Activated CD8-positive, alpha-beta memory T cell treated with anti-CD3 and anti-CD28 coated beads, Interleukin-2, amount 50 U/mL, for 4 hours (primary cell): ENCODE measurements around the gene RNPS1.

ENCODE experiments used
- DNase-seq: peaks from one replicate; pipeline ENCODE4 v3.0.0-alpha.2; 2020

The RNPS1 gene

DNA sequence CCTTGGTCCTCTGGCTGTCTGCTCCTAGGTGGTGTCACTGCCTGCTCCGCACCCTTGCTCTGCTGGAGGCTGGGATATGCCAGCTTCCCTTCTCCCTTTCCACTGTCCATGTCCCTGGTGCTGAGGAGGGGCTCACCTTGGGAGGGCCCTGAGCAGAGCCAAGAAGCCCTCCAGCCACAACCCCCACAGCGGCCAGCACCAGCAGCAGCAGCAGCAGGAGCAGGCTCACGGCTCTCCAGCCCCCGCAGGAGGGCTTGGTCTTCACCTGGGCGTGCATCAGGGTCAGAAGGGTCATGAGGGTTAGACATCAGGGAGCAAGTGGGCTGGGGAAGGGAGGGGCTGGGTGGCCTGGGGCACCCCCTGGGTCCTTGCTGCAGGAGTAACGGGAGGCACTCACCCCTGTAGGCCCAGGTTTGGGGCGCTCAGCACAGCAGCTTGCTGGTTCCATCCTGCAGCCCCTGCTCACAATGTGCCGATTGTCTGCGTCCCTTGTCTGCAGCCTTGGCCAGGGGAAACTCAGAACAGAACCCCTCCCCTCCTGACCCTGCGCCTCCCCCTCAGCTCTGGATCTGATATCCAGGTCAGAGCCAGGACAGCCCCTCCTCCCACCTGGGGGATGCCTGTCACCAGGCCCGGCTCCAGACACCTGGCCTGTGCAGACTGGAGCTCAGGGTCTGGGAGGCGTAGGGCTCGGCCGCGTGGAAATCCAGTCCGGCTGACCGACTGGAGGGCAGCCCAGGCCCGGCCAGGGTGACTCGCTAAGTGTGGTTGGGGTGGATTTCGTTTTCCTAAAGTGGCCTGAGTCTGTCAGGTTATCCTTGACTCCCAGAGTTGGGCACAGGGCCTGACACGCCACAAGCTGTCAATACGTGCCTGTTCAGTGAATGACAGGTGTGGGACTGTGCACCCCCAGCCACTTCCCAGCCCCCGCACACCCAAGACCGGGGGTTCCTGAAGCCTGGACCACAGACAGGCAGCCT lies 57.2 kb downstream of the RNPS1 start, which contains the start of gene BRICD5:
BRICD5 (minus strand) TSS at position 478 of the 980 bp plus-strand sequence; CDS start at position 448, 30 bp downstream.
- no peak for DNase-seq

GRCh38 chr16:2210009-2210332 lies 58.0 kb downstream of the RNPS1 start:
- no peak for DNase-seq

GRCh38 chr16:2209258-2210008 lies 58.5 kb downstream of the RNPS1 start:
- DNase-seq: no peak

DNA sequence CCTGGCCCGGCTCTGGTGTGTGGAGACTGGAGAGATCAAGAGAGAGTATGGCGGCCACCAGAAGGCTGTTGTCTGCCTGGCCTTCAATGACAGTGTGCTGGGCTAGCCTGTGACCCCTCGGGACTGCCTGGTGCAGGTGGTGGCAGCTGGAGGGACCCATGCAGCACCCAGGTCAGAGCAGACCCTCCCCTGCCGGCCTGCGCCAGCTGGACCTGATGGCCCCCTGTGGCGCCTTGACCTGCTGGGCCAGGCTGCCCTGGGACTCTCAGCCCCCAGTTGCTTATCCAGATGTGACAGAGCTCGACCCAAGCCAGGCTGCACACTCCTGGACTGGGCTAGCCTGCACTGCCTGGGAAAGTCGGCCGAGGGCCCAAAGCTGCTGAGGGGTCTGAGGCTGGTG lies 59.2 kb downstream of the RNPS1 start:
- no peak for DNase-seq

DNA sequence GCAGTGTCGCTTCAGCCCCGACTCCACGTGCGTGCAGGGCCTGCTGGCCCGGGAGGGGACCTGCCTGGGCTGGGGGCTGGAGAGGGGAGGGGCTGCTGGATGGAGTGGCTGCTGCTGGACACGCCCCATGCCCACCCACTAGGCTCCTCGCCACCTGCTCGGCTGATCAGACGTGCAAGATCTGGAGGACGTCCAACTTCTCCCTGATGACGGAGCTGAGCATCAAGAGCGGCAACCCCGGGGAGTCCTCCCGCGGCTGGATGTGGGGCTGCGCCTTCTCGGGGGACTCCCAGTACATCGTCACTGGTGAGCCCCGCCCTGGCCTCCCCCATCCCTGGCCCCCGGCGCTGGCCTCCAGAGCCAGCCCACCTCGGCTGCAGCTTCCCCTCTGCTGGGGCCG lies 59.6 kb downstream of the RNPS1 start:
- DNase-seq: no peak

GRCh38 chr16:2207872-2208271 lies 60.1 kb downstream of the RNPS1 start:
- DNase-seq: no peak

DNA sequence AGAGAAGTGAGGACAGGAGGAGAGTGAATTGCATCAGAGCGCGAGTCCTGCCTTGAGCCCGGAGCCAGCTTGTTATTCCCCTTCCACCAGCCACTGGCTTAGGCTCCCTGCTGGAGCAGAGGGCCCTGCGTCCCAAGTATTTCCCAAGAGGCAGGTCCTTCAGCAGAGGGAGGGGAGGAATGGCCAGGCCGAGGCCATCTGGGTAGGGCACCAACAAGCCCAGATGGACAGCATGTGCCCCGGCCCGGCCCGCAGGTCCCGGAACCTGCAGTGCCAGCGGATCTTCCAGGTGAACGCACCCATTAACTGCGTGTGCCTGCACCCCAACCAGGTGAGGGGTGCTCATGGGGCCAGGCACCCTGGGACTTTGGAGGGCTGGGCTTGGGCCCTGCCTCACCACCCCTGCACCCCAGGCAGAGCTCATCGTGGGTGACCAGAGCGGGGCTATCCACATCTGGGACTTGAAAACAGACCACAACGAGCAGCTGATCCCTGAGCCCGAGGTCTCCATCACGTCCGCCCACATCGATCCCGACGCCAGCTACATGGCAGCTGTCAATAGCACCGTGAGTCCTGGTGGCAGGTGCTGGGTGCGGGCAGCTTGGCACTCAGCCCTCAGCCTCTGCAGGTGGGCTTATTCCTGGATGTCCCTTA lies 61.0 kb downstream of the RNPS1 start:
- DNase-seq: no peak

GRCh38 chr16:2206420-2206779 lies 61.5 kb downstream of the RNPS1 start:
- DNase-seq: no peak

DNA sequence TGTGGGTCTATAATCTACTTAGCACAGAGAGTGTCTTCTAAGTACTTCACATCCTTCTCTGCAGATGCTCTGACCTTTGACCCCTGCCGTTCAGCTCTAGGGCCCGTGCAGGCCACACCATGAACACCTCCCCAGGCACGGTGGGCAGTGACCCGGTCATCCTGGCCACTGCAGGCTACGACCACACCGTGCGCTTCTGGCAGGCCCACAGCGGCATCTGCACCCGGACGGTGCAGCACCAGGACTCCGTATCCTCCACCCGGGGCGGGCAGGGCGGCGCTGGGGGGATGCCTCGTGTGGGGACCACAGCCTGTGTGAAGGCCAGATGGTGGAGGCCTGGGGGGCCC lies 62.0 kb downstream of the RNPS1 start:
- no peak for DNase-seq

DNA sequence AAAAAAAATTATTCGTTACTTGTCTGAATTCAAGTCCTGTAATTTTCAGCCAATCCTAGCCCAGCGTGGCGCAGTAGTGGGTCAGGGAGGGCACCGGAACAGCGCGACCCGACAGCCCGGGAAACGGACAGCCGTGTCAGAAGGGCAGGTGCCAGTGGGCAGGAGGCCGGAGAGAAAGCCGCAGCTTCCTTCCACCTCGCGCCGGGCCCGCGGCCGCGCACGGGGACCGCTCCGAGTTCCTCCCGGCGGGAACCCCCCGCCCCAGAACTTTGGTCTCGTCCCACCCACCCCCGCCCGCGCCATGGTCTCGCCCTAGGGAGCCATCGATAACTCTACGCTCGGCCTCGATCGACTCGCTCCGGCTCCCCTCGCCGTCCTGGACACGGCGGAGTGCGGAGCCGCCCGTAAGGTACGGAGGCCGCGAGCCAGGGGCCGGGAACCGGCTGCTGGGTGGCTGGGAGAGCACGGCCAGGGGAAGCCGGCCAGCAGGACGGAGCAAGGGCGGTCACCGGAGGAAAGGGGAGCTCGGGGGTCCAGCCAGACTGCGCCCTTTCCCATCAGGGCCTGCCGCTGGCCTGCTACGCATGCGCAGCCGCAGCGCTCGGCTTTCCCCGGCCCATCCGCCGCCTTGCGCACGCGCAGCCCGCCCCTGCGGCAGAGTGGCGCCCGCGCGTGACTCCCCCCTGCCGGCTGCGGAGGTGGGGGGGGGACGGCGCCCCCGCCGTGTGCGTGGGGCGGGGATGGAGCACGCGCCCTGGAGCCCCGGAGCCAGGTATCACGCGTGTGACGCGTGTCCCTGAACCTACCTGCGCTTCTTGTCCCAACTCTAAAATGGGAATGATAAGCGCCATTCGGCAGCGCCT lies 62.6 kb downstream of the RNPS1 start, which contains the start of gene MLST8:
MLST8 (plus strand) TSS at position 351 of the 863 bp plus-strand sequence. CDS start 632 bp downstream, outside the sequence.
- DNase-seq: peak; percentile 93

DNA sequence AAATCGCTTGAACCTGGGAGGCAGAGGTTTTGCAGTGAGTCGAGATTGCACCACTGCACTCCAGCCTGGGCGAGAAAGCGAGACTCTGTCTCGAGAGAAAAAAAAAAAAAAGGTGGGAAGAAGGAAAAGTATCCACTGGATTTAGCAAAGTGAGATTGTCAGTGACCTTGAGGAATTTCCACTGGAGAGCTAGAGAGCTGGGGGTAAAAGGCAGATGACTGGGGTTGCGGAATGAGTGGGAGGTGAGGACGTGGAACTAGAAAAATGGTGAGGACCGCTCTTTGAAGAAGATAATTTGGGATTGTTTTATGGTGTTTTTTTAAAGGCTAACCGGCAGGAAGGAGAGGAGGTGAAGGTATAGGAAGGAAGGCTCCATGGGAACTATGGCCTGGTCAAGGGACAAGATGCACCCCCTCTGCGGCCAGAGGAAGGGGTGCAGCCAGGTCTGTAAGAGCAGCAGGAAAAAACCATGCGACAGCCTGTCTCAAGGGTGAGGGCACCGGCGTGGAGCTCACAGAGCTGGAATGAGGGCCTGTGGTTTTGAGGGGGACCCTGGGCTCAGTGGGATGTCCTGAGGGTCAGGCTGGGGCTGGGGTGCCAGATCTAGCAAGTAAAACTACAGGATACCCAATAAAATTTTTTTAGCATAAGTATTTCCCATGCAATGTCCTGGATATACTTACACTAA lies 63.4 kb downstream of the RNPS1 start:
- DNase-seq: no peak
